NCI-H345 treated with DMSO at 0.1 percent for 48 hours (cell line): ENCODE measurements around the gene IHH.

Source experiments
- DNase-seq: peaks from one replicate; lab custom pipeline; 2025; ENCODE audit not compliant: unreplicated experiment; lab: John Stamatoyannopoulos, UW

IHH gene

GRCh38 chr2:219020604-219021365 lies 39.9 kb downstream of the IHH start:
- DNase-seq: no peak

- no peak for DNase-seq
Measured at GRCh38 chr2:219019436-219019835, 41.3 kb downstream of the IHH start.

- no peak for DNase-seq
Measured at GRCh38 chr2:219018726-219019125, 42.0 kb downstream of the IHH start.

- DNase-seq: no peak
Measured at GRCh38 chr2:219018286-219018685, 42.4 kb downstream of the IHH start.

- DNase-seq: no peak
Measured at GRCh38 chr2:219017201-219017931, 43.4 kb downstream of the IHH start.

GRCh38 chr2:219016721-219017120 lies 44.0 kb downstream of the IHH start:
- DNase-seq: no peak

GRCh38 chr2:219010873-219011272 lies 49.8 kb downstream of the IHH start:
- no peak for DNase-seq

GRCh38 chr2:219010162-219010756 lies 50.5 kb downstream of the IHH start:
- DNase-seq: peak; percentile 6

- no peak for DNase-seq
Measured at GRCh38 chr2:219009294-219009693, 51.4 kb downstream of the IHH start.
